H1 (cell line): ENCODE measurements around the gene PPP2R2C. TPM values are rescaled to one million over a fixed set of nuclear protein-coding genes. Genes with fewer than 3 reads are reported as not detected.
A peak's percentile ranks its signal among the peaks of the same experiment; 100 is the strongest.

Experiments used
- CTCF ChIA-PET: fragments of 300-600 bp; sonication (Branson Sonifier 250); formaldehyde crosslinking; loops from one replicate; lab custom pipeline; 2021; ENCODE audit not compliant: partially characterized antibody; lab: Charles Lee
- POLR2A ChIA-PET: fragments of 300-600 bp; sonication (Branson Sonifier 250); formaldehyde crosslinking; loops from one replicate; lab custom pipeline; 2021; ENCODE audit warnings: inconsistent platforms; ENCODE audit not compliant: partially characterized antibody; lab: Charles Lee
- DNase-seq, 2 experiments: peaks; one replicate each; pipeline versions ENCODE4 v3.0.0 to v3.0.0-alpha.2; 2010 to 2022; ENCODE audit warnings: low spot score in 2 of 2, low read depth in 1 of 2, mixed read lengths in 1 of 2
- FAIRE-seq: peaks from 2 replicates; lab custom pipeline; 2011; peaks lifted over from hg19 to GRCh38; lab: Jason Lieb, UNC
- H2AFZ ChIP-seq: 2 replicates; pipeline ENCODE4 v1.8.1; 2012; ENCODE audit warnings: low read length, inconsistent platforms
- H2AK5ac ChIP-seq: 2 replicates; pipeline ENCODE4 v1.6.1; 2013; ENCODE audit warnings: low read depth, low read length
- H2BK120ac ChIP-seq: replicated peaks from 2 replicates; pipeline ENCODE3; 2013; ENCODE audit warnings: low read depth, low read length, inconsistent platforms
- H2BK12ac ChIP-seq: 2 replicates; pipeline ENCODE4 v1.6.1; 2013; ENCODE audit warnings: low read depth, low read length
- H2BK15ac ChIP-seq: 2 replicates; pipeline ENCODE4 v1.6.1; 2013; ENCODE audit warnings: low read length
- H2BK20ac ChIP-seq: 2 replicates; pipeline ENCODE4 v1.6.1; 2013; ENCODE audit warnings: low read length
- H2BK5ac ChIP-seq: 2 replicates; pipeline ENCODE4 v1.6.1; 2013; ENCODE audit warnings: low read depth, low read length
- H3K14ac ChIP-seq: 2 replicates; pipeline ENCODE4 v1.6.1; 2013; ENCODE audit warnings: inconsistent platforms; ENCODE audit not compliant: insufficient read length
- H3K18ac ChIP-seq: 2 replicates; pipeline ENCODE4 v1.6.1; 2013; ENCODE audit warnings: low read length; ENCODE audit errors: extremely low read depth
- H3K23ac ChIP-seq: 2 replicates; pipeline ENCODE4 v1.6.1; 2013; ENCODE audit warnings: inconsistent platforms; ENCODE audit not compliant: insufficient read length
- H3K23me2 ChIP-seq: 2 replicates; pipeline ENCODE4 v1.6.1; 2013; ENCODE audit warnings: low read depth, low read length
- H3K27ac ChIP-seq: 2 replicates; pipeline ENCODE4 v1.6.1; 2011; ENCODE audit warnings: low read depth, low read length, inconsistent platforms
- H3K27me3 ChIP-seq, 4 experiments: replicated peaks in 1 of 4; 1 replicate in 1 of 4; 2 replicates in 3 of 4; pipeline versions ENCODE4 v1.6.1 to v1.8.1; 2011 to 2013; ENCODE audit warnings: low read length in 3 of 4, mild to moderate bottlenecking in 3 of 4, inconsistent platforms in 2 of 4, mixed read lengths in 2 of 4, moderate library complexity in 1 of 4; ENCODE audit not compliant: control insufficient read depth in 3 of 4, insufficient read depth in 3 of 4; ENCODE audit errors: extremely low read depth in 1 of 4
- H3K36me3 ChIP-seq, 4 experiments: 2 replicates each; pipeline versions ENCODE4 v1.6.1 to v1.8.1; 2011 to 2013; ENCODE audit warnings: mild to moderate bottlenecking in 4 of 4, low read length in 3 of 4, moderate library complexity in 2 of 4, control low read depth in 1 of 4, inconsistent platforms in 1 of 4; ENCODE audit not compliant: insufficient read depth in 4 of 4, control insufficient read depth in 2 of 4
- H3K4ac ChIP-seq: replicated peaks from 2 replicates; pipeline ENCODE3; 2013; ENCODE audit warnings: low read length, low read depth, mixed read lengths, inconsistent platforms; ENCODE audit not compliant: insufficient read length
- H3K4me1 ChIP-seq, 4 experiments: replicated peaks in 1 of 4; 1 replicate in 1 of 4; 2 replicates in 3 of 4; pipeline versions ENCODE4 v1.6.1 to v1.8.1; 2011 to 2013; ENCODE audit warnings: low read length in 3 of 4, inconsistent platforms in 2 of 4, mixed read lengths in 1 of 4; ENCODE audit not compliant: insufficient read depth in 4 of 4, control insufficient read depth in 3 of 4
- H3K4me2 ChIP-seq, 2 experiments: 2 replicates each; pipeline versions ENCODE4 v1.6.1 to v1.8.1; 2011 to 2013; ENCODE audit warnings: low read depth in 2 of 2, low read length in 2 of 2, control low read depth in 1 of 2, inconsistent platforms in 1 of 2, mild to moderate bottlenecking in 1 of 2; ENCODE audit not compliant: insufficient read depth in 1 of 2
- H3K4me3 ChIP-seq, 4 experiments: fragments of 200-600, 300-600 bp in 1 of 4; sonication (generic), shearing (Covaris generic), sonication (Bioruptor Twin) in 1 of 4; 2 replicates each; pipeline versions ENCODE4 v1.5.1 to v1.8.1; 2011 to 2016; ENCODE audit warnings: low read length in 4 of 4, low read depth in 3 of 4, control low read depth in 2 of 4, inconsistent platforms in 2 of 4, mild to moderate bottlenecking in 2 of 4, mixed read lengths in 1 of 4, moderate library complexity in 1 of 4; ENCODE audit not compliant: insufficient read depth in 2 of 4; ENCODE audit errors: extremely low read depth in 1 of 4
- H3K56ac ChIP-seq: replicated peaks from 2 replicates; pipeline ENCODE3; 2013; ENCODE audit warnings: low read depth, mild to moderate bottlenecking, mixed read lengths, low read length, inconsistent platforms; ENCODE audit not compliant: insufficient read length
- H3K79me1 ChIP-seq: 2 replicates; pipeline ENCODE4 v1.6.1; 2013; ENCODE audit warnings: low read depth, low read length, control low read depth
- H3K79me2 ChIP-seq, 2 experiments: 2 replicates each; pipeline versions ENCODE4 v1.6.1 to v1.8.1; 2012 to 2013; ENCODE audit warnings: low read length in 2 of 2, mild to moderate bottlenecking in 2 of 2, inconsistent platforms in 1 of 2; ENCODE audit not compliant: insufficient read depth in 2 of 2, control insufficient read depth in 1 of 2
- H3K9ac ChIP-seq, 4 experiments: replicated peaks in 1 of 4; 1 replicate in 1 of 4; 2 replicates in 3 of 4; pipeline versions ENCODE4 v1.6.1 to v1.8.1; 2011 to 2013; ENCODE audit warnings: low read depth in 3 of 4, low read length in 3 of 4, control low read depth in 2 of 4, mild to moderate bottlenecking in 2 of 4, moderate library complexity in 2 of 4, inconsistent platforms in 1 of 4; ENCODE audit errors: extremely low read depth in 1 of 4
- H3K9me3 ChIP-seq, 2 experiments: 2 replicates each; pipeline versions ENCODE4 v1.6.1 to v1.8.1; 2012 to 2013; ENCODE audit warnings: mild to moderate bottlenecking in 2 of 2, moderate library complexity in 2 of 2, control low read depth in 1 of 2, inconsistent platforms in 1 of 2, low read depth in 1 of 2, low read length in 1 of 2, mixed read lengths in 1 of 2; ENCODE audit not compliant: insufficient read depth in 2 of 2
- H4K20me1 ChIP-seq, 2 experiments: replicated peaks in 1 of 2; 2 replicates each; pipeline versions ENCODE3 to v1.8.1; 2011 to 2013; ENCODE audit warnings: inconsistent platforms in 2 of 2, low read length in 2 of 2, mild to moderate bottlenecking in 1 of 2; ENCODE audit not compliant: insufficient read depth in 2 of 2, control insufficient read depth in 1 of 2
- H4K5ac ChIP-seq: 2 replicates; pipeline ENCODE4 v1.6.1; 2013; ENCODE audit warnings: low read length, low read depth, mixed read lengths, inconsistent platforms; ENCODE audit not compliant: insufficient read length
- H4K8ac ChIP-seq: 2 replicates; pipeline ENCODE4 v1.8.0; 2013; ENCODE audit warnings: mild to moderate bottlenecking, moderate library complexity, low read length, inconsistent platforms; ENCODE audit not compliant: insufficient read depth; ENCODE audit errors: extremely low read depth
- H4K91ac ChIP-seq: replicated peaks from 2 replicates; pipeline ENCODE3; 2013; ENCODE audit warnings: low read length, mixed read lengths, inconsistent platforms; ENCODE audit not compliant: insufficient read length
- CHD2 ChIP-seq: IDR thresholded peaks from 2 replicates; pipeline ENCODE4 v1.6.1; 2012; ENCODE audit warnings: low read length, improper control_type of control experiment
- WGBS, 2 experiments: shearing (Covaris generic) in 1 of 2; methylation state at CpG; one replicate each; pipeline versions ENCODE4 v1.1.6 to v1.1.7; 2013 to 2015; ENCODE audit warnings: low lambda C conversion rate in 2 of 2, mixed read lengths in 2 of 2, inconsistent platforms in 1 of 2, low coverage in 1 of 2, missing lambda C conversion rate in 1 of 2; ENCODE audit not compliant: insufficient replicate concordance in 2 of 2, insufficient coverage in 1 of 2, insufficient read length in 1 of 2; ENCODE audit errors: extremely low coverage in 1 of 2, missing lambda C conversion rate in 1 of 2; 5-methylcytosine and 5-hydroxymethylcytosine counted together
- polyA plus RNA-seq, 7 experiments: library from polyadenylated mRNA; depleted of rRNA in 3 of 7; stranded (reverse) in 5 of 7; unstranded in 2 of 7; fragments of >200 nt in 5 of 7; fragments of 200-250 nt in 2 of 7; gene quantifications; 1 replicate in 5 of 7; 2 replicates in 1 of 7; 4 replicates in 1 of 7; pipeline versions ENCODE4 v1.2.1 to v1.2.3, GENCODE V29; 2011 to 2013; ENCODE audit warnings: missing spikeins in 2 of 7, mixed read lengths in 2 of 7
- total RNA-seq: library from RNA; stranded (reverse); fragmentation: NEBNext Ultra II Directional; extraction: Animal tissue kit (Norgen Biotek cat#: 25700); gene quantifications from 2 replicates; pipeline ENCODE4 v1.2.1, GENCODE V29; 2021

PPP2R2C gene
- total and polyA plus RNA-seq, 2 of the 8 experiments (the other 6 are each of a cell fraction or from before 2014, with no cell fraction given): 6.4 TPM

DNA sequence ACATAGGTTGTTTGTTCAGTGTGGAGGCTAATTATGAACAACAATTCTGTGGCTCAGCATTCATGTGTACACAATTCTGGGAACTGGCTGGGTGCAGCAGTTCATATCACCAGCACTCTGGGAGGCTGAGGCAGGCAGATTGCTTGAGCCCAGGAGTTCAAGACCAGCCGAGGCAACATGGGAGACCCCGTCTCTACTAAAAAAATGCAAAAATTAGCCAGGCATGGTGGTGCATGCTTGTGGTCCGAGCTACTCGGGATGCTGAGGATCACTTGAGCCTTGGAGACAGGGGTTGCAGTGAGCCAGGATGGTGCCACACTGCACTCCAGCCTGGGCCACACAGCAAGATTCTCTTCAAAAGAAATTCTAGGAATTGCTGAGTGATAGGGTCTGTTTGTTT is 4.5 kb upstream of the PPP2R2C start:
- Histone ChIP-seq H2AK5ac (no peak overlapping the region), H4K5ac (no peak overlapping the region), H4K8ac (no peak overlapping the region), H3K4me3 (no peak overlapping the region), H2BK20ac (no peak overlapping the region), H3K27ac (no peak overlapping the region), H3K79me2 (no peaks in the 10 kb centered on the region), H4K91ac (no peak overlapping the region), H2BK15ac (no peak overlapping the region), H3K18ac (no peak overlapping the region), H3K56ac (no peak overlapping the region), H3K23me2 (peaks cover 9% of the 10 kb centered on the region; the same call in 1 of the 2 replicates), H2BK5ac (no peak overlapping the region), H3K36me3 (no peaks in the 10 kb centered on the region), H3K4me2 (no peak overlapping the region), H3K14ac (no peak overlapping the region), H3K9ac (no peak overlapping the region), H4K20me1 (no peaks in the 10 kb centered on the region), H2BK120ac (no peak overlapping the region), H2BK12ac (0 out of 2 replicates have a peak overlapping the region, but pooled peaks have one; percentile 17), H3K9me3 (no peaks in the 10 kb centered on the region), H2AFZ (no peak overlapping the region), H3K27me3 (peaks cover 3 to 18% (median 14%) of the 10 kb centered on the region in 4 experiments), H3K4ac (no peak overlapping the region), H3K79me1 (no peaks in the 10 kb centered on the region), H3K4me1 (peaks cover 0 to 13% (median 8%) of the 10 kb centered on the region in 4 experiments; a peak in 6 of 7 replicates), H3K23ac (no peak overlapping the region)
- CTCF ChIA-PET: interaction anchor here (1.3 to 2.6 kb wide), 3 partner anchors 8 to 70 kb away, joined by 3 to 11 read pairs (median 4); no protein-coding TSS in a partner anchor
- POLR2A ChIA-PET: no interaction called here
- 85% methylated on average over 4 of the region's 4 CpGs; no CpG with 5 or more reads in 1 of the 2 experiments for WGBS, 2 experiments
- peak in 1 of 2 experiments; percentile 17 for DNase-seq
- FAIRE-seq: no peak
- no peak for TF ChIP-seq CHD2
